ENCODE measurements around the gene ITIH1. TPM values are rescaled to one million over a fixed set of nuclear protein-coding genes. Genes with fewer than 3 reads are reported as not detected.
"Not testable (repeated sequence)": the region's sequence is repeated elsewhere in the genome, so short reads cannot be mapped to it uniquely, and the experiment has no call there.

Gene ITIH1
- total and polyA plus RNA-seq, 2 of the 4 experiments (the other 2 are of a cell fraction) = not detected

DNA sequence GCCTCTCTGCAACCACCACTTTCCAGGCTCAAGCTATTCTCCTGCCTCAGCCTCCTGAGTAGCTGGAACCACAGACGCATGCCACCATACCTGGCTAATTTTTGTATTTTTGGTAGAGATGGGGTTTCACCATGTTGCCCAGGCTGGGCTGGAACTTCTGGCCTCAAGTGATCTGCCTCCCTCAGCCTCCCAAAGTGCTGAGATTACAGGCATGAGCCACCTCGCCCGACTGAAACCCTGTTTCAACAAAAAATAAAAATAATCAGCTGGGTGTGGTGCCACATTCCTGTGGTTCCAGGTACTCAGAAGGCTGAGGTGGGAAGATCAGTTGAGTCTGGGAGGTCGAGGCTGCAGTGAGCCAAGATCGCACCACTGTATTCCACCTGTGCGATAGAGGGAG, 913 bp upstream of the ITIH1 start:
- H3K23ac ChIP-seq (ENCODE audit: low read depth, low read length); H3K4me2 ChIP-seq (ENCODE audit: low read depth, low read length); H3K18ac ChIP-seq (ENCODE audit: low read depth, low read length); H2AK9ac ChIP-seq (replicated peaks; ENCODE audit: low read depth, low read length, poor library complexity); H2BK20ac ChIP-seq (ENCODE audit: low read depth, low read length); H4K91ac ChIP-seq (ENCODE audit: insufficient read depth, low read depth, low read length); ATAC-seq (ENCODE audit: low read depth); DNase-seq; H2AK5ac ChIP-seq (ENCODE audit: low read depth, low read length); intact Hi-C loops (cut with micrococcal nuclease); H4K20me1 ChIP-seq (ENCODE audit: insufficient read depth, low read length); H4K8ac ChIP-seq (ENCODE audit: low read depth in 2 of 2, low read length in 2 of 2); H3K9ac ChIP-seq (ENCODE audit: low read depth, low read length); CTCF ChIA-PET; H3K9me3 ChIP-seq (ENCODE audit: control insufficient read depth, insufficient read depth, low read length); in situ Hi-C loops (cut with MboI; ENCODE audit: low sequenced_read_pairs); H3K9me1 ChIP-seq (ENCODE audit: insufficient read depth, low read length); POLR2A ChIA-PET (ENCODE audit: unreplicated experiment); H3K4me1 ChIP-seq (ENCODE audit: control insufficient read depth, insufficient read depth, low read length); BruUV-seq (replicated peaks); H3K4ac ChIP-seq (ENCODE audit: low read depth, low read length); H3K36me3 ChIP-seq (ENCODE audit: control insufficient read depth, insufficient read depth, low read length); H3K79me1 ChIP-seq (ENCODE audit: low read depth in 1 of 2, low read length in 2 of 2); H3K4me3 ChIP-seq (ENCODE audit: insufficient read depth, low read depth, low read length); H4K5ac ChIP-seq (ENCODE audit: low read depth, low read length); H2BK120ac ChIP-seq (ENCODE audit: low read depth, low read length); H2AFZ ChIP-seq (replicated peaks; ENCODE audit: low read length, poor library complexity); H2BK5ac ChIP-seq (ENCODE audit: low read depth, low read length, poor library complexity, severe bottlenecking); H3K56ac ChIP-seq (ENCODE audit: extremely low read depth, insufficient read depth, low read length); H3K27ac ChIP-seq (ENCODE audit: insufficient read depth, low read length); H2BK15ac ChIP-seq (ENCODE audit: low read depth, low read length); H3K14ac ChIP-seq (replicated peaks; ENCODE audit: low read depth, low read length); dilution Hi-C loops (cut with HindIII; ENCODE audit: low sequenced_read_pairs, unreplicated experiment): not testable (repeated sequence)
- WGBS, 2 experiments (ENCODE audit: extremely low coverage in 2 of 2, insufficient read length in 1 of 2) = no CpG with 5 or more reads among the region's 6 CpGs
- H3K27me3 ChIP-seq (ENCODE audit: control insufficient read depth, insufficient read depth, low read length) = peaks cover 25% of the 10 kb centered on the region; the same call in 1 of the 2 replicates

Measured in IMR-90 (cell line).